ENCODE data around the gene BDKRB1.

BDKRB1 gene

GRCh38 chr14:96281486-96281885 lies 25.5 kb downstream of the BDKRB1 start:
- no peak for DNase-seq (ENCODE audit: low spot score)

- no peak for DNase-seq (ENCODE audit: low spot score)
These were observed 28.0 kb downstream of the BDKRB1 start for GRCh38 chr14:96284008-96284407.

DNA sequence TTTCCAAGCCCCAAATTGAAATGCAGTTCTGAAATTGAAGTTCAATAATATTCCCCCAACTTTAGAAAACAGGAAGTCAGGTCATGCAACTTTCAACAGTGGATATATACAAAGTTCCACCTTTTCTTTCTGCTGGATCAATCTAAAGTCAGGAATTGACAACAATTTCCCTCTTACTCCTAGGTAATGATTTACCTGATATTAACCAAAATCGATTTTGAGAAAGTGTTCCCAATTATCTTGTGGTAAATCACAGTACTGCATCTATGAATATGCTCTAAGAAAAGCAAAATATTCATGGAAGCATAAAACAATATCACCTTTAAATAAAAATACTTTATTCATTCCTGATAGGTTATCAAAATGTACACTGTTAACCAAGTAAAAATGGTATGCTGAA lies 28.4 kb downstream of the BDKRB1 start:
- DNase-seq (ENCODE audit: low spot score): no peak

DNA sequence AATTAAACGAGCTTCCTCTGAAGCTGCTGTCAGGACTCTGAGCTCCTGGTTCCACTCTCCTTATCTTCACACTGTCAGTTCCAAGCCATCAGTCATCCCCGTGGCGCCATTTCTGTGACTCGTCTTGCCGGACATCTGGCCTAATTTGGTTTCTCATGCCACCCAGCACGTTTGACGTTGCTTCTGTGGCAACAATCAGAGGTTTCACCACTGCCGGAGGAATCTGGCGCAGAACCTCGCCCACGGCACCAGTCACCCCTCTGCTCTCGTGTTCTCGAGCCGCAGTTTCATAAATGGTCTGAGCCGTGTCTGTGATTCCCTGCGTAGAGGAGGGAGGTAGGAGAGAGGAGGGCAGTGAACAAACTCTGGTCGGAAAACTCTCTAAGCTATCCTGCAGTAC lies 29.7 kb downstream of the BDKRB1 start:
- no peak for DNase-seq (ENCODE audit: low spot score)

DNA sequence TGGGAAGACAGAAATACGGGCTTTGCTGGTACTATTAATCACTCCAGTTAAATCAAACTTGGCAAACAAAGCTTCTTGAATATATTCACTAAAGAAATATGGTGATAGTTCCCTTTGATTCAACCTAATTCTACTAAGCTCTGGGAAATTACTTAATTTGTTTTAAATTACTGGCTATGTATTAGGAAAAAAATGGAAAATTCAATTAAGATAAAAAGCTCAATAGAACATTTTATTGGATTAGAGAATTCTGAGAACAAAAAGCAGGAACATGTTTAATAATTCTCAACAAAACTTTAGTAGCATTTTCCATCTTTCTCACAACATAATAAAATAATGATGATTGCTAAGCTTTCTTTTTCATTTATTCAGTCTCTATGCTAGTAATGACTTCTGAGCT lies 30.2 kb downstream of the BDKRB1 start:
- DNase-seq (ENCODE audit: low spot score): no peak

DNA sequence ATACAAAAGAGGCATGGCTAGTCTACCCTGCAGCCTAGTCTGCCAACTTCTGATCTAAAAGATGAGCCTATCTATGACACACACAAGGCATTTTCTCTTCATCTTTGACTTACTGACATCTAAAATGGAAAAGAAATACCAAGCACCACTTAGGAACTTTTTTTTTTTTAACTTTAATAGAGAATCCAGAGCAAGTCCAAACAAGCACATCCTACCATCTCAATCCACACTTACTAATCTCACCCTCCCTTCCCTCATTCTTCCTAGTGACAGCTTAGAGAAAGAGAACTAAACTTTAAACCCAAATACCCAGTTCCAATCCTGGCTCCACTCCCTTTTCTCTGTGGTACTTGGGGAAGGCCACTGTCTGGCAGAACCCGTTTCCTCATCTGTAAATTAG lies 31.8 kb downstream of the BDKRB1 start:
- no peak for DNase-seq (ENCODE audit: low spot score)

DNA sequence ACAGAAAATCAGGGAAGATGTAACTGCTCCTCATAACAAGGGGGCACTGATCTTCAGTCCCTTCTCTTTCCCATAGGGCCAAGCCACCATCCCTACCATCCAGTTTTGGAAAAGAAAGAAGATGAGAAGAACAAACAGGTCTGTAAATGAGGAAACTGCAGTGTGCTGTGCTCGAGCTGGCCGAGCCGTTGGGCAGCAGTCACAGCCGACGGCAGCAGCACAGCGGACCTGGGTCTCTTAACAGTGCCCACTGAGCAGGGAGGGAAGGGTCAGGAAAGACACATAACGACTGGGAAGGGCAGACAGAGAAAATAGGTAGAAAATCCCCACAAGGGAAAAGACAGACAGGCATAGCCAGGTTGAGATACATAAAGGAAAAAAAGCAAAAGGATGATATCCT lies 38.2 kb downstream of the BDKRB1 start:
- DNase-seq (ENCODE audit: low spot score): no peak

DNA sequence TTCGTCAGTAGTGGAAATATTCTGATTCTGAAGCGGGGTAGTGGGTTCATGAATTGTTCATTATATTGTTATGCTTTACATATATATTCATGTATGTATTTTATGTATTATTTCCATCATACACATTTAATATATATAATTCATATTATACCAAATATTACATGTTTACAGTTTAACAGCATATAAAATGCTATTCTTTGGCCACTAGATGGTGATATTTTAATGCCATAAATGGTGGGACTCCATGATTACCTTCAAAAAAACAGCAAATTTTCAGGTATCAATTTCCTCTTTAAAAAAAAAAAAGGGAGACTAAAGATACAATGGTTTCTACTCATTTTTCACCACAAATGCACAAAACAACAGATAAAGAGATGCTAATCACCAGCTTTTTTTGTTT lies 41.0 kb downstream of the BDKRB1 start:
- DNase-seq (ENCODE audit: low spot score): peak; percentile 33

GRCh38 chr14:96297997-96298515 lies 42.0 kb downstream of the BDKRB1 start:
- DNase-seq (ENCODE audit: low spot score): no peak

DNA sequence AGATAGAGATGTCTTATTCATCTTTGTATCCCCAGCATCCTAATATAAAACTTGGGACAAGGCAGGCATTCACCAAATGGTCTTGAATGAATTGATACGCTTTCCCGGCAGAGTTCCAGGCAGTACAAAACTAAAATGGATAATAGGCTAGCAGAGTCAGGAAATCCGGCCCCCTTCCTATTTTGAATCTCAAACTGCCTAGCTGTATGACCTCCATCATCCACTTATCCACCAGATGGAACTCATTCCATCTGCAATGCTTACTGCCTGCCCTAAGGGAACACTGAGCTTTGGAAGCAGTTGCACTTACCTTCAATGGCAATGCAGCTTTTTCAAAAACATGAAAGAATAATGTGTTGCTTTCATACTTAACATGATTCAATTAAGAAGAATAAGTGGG lies 43.4 kb downstream of the BDKRB1 start:
- no peak for DNase-seq (ENCODE audit: low spot score)

DNA sequence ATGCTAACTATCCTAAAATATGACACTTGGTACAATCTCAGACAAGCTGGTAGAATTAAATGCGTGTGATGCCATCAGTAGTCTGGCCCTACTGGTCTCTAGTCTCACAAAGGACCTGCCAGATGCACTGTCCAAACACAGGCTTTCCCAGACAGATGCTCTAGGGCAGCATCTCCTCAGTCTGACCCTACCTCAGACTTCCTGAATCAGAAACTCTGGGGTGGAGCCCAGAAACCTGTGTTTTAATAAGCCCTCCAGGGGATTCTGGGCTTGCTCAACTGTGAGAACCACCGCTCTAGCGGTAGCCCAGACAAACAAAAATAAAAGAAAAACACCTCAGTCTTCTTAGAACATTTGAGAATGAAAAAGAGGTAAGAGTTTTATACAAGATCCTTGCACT lies 48.0 kb downstream of the BDKRB1 start:
- DNase-seq (ENCODE audit: low spot score): no peak

GRCh38 chr14:96304956-96305355 lies 48.9 kb downstream of the BDKRB1 start:
- DNase-seq (ENCODE audit: low spot score): no peak

DNA sequence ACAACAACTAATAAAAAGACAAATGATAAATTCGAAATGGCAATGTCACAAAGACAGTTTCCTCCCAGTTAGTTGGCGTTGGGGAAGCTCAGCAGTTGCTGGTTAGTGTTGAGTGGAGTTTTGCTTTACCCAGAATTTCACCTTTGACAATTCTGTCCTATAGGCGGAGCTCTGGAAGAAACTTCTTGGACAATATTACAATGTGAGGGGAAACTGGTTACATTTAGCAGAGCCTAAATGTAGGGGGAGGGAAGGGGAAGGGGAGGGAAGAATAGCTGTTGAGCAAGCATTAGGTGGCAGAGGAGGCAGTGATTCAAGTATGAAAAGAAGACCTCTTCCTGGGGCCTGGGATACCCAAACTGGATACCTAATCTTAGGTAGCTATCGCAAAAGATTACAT lies 51.4 kb downstream of the BDKRB1 start:
- DNase-seq (ENCODE audit: low spot score): no peak

DNA sequence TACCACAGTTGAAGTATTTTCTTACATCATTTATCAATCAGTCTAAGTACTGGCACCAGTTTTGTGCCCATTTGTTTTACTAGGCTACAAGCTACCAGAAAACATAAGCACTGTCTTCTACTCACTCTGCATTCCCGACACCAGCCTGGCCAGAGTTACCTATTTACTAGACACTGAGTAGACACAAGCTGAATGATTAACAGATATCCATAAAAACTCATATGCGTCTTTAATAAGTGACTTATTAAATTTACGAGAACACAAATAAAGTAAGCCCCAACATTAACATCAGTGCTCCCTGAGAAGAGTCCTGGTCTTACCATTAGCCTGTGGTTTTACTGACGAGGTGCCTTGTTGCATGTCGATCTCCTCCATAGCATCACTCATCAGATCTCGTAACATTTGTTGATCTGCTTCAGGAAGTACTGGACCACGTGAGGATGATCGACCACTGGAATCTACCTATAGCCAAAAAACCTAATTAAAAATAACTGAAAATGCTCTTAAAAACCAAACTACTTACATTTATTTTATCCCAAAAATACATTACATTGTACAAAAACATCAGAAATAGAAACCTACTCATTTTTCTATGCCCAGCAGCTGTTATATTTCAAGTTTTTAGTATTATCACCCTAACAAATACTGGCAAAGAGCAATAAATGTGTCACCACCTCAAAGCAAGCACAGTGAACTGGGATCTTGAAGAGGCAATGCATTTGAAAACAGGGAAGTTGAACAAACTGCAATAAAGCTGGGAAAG lies 53.3 kb downstream of the BDKRB1 start:
- DNase-seq (ENCODE audit: low spot score): no peak

DNA sequence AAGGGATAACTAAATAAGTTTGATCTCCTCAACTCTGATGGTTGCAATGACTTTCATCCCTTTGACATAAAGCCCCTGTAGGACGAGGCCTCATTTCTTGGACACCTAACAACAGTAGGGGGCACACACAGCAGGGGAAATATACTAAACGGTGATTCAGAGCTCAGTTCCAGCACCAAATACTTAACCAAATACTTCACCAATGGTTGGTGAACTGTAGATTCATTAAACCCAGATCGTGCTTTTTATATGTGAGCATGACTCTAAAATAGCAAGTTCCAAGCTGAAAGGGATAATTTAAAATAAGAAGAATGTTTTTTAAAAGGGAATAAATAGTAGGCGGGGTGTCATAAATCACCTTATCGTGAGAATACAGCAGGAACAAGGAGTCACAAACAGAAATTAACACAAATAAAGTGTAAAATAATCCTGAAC lies 53.9 kb downstream of the BDKRB1 start:
- no peak for DNase-seq (ENCODE audit: low spot score)

DNA sequence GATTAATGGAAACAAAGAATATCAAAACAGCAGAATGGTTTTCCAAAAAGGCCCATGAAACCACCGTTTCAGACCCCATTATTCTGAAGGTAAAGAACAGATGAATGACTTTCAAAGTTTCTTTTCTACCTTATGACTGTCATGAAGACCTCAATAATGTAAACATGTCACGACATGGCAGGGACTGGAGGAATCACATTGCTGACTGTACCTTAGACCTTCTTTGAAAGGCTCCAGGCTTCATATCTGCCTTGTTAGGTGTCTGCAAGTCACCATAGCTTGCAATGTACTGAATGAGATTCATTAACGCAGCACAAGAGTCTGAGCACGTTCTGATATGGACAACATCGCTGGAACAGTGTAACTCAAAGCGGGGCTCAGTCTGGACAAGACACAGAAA lies 54.9 kb downstream of the BDKRB1 start:
- no peak for DNase-seq (ENCODE audit: low spot score)
